Measurements from ENCODE around the gene NHLH1.

GRCh38 chr1:160408864-160409263 lies 42.0 kb downstream of the NHLH1 start:
- TF ChIP-seq EZH2 (optimal IDR thresholded peaks at IDR 0.05; ENCODE audit: low read depth, low read length) (no peak), EZH2phosphoT487 (IDR thresholded peaks at IDR 0.05; ENCODE audit: low read length) (no peak)
